Measurements from ENCODE around the gene FKBP15.
"Not testable (repeated sequence)": the region's sequence is repeated elsewhere in the genome, so short reads cannot be mapped to it uniquely, and the experiment has no call there.

Gene FKBP15

GRCh38 chr9:113148781-113149510 lies 72.1 kb downstream of the FKBP15 start:
- no peak for DNase-seq

DNA sequence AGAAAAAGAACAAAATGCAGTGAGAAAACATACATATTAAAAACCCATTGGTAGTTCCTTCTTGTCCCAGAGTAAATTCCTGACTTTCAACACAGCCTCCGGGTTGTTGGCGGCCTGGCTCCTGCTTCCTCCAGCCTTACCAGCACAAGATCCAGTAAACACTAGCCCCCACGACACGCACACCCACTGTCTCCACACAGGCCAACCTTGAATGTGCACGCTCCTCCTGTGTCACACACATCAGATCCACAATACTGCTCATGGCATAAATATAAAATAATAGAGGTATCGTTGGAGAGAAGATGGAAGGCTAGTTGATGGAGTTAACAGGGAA lies 72.7 kb downstream of the FKBP15 start:
- no peak for DNase-seq

GRCh38 chr9:113143432-113144227 lies 77.4 kb downstream of the FKBP15 start:
- no peak for DNase-seq

- DNase-seq: not testable (repeated sequence)
Observed at GRCh38 chr9:113140896-113141295, 80.2 kb downstream of the FKBP15 start.

DNA sequence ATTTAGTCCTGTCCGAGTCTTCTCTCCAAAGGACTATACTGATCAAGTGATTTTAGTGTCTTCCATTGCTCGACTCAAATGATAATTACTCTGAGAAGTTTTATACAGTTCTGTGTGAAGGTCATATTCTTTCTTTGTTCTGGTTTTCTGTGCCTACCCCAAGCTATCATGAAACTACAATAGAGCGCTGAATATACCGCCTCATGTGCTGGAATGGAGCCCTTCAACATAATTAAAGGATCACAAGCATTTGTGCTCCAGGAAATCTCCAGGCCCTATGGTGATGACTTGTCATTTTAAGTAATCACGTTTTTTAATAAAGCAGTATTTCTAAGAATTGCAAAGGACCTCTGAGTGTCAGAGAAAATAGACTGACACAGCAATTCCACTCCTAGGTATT lies 81.1 kb downstream of the FKBP15 start:
- no peak for DNase-seq

DNA sequence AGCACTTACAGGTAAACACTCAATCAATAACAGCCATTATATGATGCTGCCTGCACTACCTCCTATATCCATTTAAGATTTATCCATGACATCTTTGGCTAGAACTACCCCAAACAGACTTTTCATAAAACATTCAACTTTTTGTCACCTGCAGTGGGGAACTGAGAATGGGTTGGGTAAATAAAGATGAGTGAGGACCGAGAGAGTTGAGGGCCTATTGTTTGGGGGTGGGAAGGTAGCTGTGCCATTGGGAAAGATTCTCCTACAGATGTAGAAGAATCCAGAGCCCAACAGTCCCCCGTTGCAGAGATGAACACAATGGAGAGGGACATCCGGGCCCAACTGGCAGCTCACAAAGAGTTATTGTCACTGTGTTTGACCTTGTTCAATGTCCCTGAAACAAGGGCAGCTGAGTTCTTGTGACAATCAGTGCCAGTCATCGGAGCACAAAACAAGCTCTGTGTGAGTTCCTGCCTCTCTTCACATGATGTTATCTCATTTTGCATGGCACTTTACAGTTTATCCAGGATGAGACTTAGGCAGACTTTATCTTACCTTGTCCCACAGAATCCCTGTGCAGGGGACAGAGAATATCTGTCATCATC lies 81.8 kb downstream of the FKBP15 start:
- no peak for DNase-seq

- DNase-seq: no peak
Observed at GRCh38 chr9:113138760-113139159, 82.3 kb downstream of the FKBP15 start.

GRCh38 chr9:113137196-113138168 lies 83.6 kb downstream of the FKBP15 start:
- no peak for DNase-seq

GRCh38 chr9:113131689-113132151 lies 89.4 kb downstream of the FKBP15 start:
- no peak for DNase-seq

- no peak for DNase-seq
Observed at GRCh38 chr9:113129884-113130283, 91.2 kb downstream of the FKBP15 start.

- DNase-seq: no peak
Observed at GRCh38 chr9:113129466-113129865, 91.6 kb downstream of the FKBP15 start.

DNA sequence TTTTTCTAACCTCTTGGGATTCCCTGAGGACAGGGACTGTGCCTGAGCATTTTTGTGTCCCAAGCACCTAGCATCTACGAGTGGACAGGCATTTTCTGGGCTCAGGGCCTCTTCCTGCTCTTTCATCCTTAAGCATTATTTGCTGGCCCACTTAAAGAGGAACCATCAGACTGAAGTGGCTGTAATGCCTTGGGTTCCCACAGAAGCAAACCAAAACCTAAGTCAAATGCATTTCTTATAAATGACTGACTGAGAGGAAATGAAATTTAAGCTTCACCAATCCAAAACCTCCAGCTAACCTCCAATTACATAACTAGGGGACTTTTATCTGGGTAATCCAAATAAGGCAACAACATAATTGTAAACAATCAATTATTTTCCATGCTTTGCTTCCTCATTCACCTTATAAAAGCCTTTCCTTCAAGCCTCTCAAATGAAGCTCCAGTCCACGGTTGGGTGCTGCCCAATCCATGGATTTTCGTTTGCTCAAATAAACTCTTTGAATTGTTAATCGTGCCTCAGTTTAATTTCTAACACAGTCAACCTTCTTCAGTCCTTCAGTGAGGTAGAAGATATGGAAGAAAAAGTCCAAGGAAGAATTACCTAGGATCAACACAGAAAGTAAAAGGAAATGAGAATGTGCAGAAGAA lies 95.6 kb downstream of the FKBP15 start:
- DNase-seq: no peak

DNA sequence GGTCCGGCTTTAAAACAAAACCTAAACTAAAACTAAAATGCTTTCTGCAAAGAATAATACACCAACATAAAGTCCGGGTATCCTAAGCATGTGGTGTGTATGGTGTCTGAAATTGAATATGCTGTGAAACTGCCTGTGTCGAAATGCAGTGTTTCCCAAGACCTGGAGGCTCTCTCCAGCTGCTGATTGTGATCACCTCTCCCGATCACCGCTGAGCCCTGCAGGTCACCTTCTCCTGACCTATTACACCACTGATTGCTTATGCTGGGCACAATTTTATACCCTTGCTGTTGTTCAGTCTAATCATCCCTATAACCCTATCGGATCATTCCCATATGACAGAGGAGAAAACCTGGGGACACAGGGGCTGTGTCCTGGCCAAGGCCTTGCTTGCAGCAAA lies 102.2 kb downstream of the FKBP15 start:
- not testable (repeated sequence) for DNase-seq
